ENCODE results near the gene ARRDC4.
A peak's percentile ranks its signal among the peaks of the same experiment; 100 is the strongest.
"Not testable (repeated sequence)": the region's sequence is repeated elsewhere in the genome, so short reads cannot be mapped to it uniquely, and the experiment has no call there.

ARRDC4 gene

GRCh38 chr15:97966924-97967620 lies 6.6 kb downstream of the ARRDC4 start:
- DNase-seq (ENCODE audit: low spot score): no peak

DNA sequence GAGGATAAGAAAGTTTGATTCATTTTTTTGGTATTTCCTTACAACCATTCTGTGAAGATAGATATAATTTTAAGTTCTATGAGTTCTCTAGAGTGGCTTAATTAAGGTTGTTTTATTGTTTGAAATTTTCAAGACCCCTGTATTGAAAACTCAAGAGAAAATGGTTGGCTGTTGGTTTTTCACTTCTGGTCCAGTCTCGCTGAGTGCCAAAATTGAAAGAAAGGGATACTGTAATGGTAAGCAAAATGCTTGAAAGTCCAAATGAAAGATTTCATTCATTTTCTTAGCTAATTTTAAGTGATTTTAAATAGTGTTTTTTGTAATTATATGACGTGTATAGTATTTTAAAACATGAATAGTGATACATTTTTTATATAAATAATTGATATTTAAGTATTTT lies 7.4 kb downstream of the ARRDC4 start:
- no peak for DNase-seq (ENCODE audit: low spot score)

DNA sequence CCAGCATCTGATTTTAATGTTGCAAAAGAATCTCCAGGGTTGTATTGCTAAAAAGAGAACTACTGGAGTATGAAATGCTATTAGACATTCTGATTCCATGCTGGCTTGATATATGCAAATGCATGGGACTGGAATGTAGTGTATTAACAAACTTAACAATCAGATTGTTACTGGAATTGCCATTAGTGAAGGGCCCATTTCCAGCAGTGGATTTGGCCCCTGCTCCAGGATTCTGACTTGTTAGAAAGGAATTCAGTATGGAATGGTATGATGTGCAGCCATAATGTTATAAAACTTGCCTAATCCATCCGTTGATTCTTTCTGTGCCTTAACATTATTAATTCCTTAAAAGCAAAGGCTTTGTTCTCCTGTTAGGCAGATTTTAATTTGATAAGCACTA lies 7.9 kb downstream of the ARRDC4 start:
- DNase-seq (ENCODE audit: low spot score): no peak

- DNase-seq (ENCODE audit: low spot score): peak; percentile 96
Observed at GRCh38 chr15:97972366-97972765, 11.9 kb downstream of the ARRDC4 start.

DNA sequence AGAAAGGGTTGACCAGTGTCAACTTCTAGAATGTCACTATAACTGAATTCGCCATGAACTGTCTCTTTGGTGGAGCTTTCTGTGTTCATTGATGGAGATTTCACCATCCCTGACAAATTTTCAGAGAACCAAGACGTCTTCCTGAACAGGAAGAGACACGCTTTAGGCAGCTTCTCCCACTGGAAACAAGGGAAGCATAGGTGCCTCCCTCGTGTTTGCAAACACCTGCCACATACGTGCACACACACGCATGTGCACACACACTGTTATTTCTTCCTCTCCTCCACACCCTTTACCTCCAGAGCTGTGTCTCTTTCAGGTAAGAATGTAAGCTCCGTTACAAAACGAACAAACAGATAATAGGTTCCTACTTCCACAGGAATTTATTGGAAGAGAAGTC lies 15.6 kb downstream of the ARRDC4 start:
- no peak for DNase-seq (ENCODE audit: low spot score)

- no peak for DNase-seq (ENCODE audit: low spot score)
Observed at GRCh38 chr15:97976766-97977503, 16.4 kb downstream of the ARRDC4 start.

GRCh38 chr15:97977734-97978133 lies 17.2 kb downstream of the ARRDC4 start:
- DNase-seq (ENCODE audit: low spot score): no peak

DNA sequence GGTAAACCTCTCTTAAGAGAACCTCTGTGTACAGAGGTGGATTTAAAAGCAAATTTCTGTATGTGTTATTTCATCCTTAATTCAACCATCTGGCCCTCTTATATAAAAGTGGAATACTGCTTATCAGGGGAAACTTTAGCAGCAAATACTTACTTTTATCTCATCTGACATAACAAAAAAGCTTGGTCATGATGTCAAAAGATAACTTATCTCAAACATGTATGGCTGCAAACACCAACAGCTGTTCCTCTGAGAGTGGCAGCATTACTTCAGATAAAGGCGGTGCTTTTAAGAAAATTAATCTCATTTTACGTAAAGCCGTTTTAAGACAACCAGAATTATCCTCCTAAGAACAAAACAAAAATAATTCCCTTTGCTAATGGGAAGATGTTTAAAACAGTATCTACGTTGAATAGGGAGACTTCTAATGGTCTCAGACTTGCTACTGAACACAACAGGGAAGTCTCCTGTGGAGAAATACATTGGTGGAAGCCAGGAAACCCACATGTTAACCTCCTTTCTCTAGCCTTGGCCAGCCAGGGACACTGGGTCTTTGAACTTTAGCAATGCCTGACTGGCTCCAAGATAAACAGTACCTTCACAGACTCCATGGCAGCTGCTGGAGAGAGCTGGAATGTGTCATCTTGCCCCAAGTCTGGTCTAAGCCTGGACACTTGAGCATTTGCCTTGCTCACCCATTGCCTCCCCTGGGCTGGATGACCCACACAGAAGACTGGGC lies 18.1 kb downstream of the ARRDC4 start:
- no peak for DNase-seq (ENCODE audit: low spot score)

- no peak for DNase-seq (ENCODE audit: low spot score)
Observed at GRCh38 chr15:97979140-97979520, 18.6 kb downstream of the ARRDC4 start.

- no peak for DNase-seq (ENCODE audit: low spot score)
Observed at GRCh38 chr15:97981058-97981457, 20.6 kb downstream of the ARRDC4 start.

GRCh38 chr15:97981758-97982157 lies 21.3 kb downstream of the ARRDC4 start:
- DNase-seq (ENCODE audit: low spot score): no peak

- no peak for DNase-seq (ENCODE audit: low spot score)
Observed at GRCh38 chr15:97984157-97984556, 23.7 kb downstream of the ARRDC4 start.

DNA sequence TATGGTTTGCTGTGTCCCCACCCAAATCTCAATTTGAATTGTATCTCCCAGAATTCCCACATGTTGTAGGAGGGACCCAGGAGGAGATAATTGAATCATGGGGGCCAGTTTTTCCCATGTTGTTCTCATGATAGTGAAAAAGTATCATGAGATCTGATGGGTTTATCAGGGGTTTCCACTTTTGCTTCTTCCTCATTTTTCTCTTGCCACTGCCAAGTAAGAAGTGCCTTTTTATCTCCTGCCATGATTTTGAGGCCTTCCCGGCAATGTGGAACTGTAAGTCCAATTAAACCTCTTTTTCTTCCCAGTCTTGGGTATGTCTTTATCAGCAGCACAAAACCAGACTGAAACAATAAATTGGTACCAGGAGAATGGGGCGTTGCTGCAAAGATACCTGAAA lies 25.5 kb downstream of the ARRDC4 start:
- not testable (repeated sequence) for DNase-seq (ENCODE audit: low spot score)

GRCh38 chr15:97986781-97987180 lies 26.3 kb downstream of the ARRDC4 start:
- no peak for DNase-seq (ENCODE audit: low spot score)

- DNase-seq (ENCODE audit: low spot score): no peak
Observed at GRCh38 chr15:97989299-97989698, 28.8 kb downstream of the ARRDC4 start.

DNA sequence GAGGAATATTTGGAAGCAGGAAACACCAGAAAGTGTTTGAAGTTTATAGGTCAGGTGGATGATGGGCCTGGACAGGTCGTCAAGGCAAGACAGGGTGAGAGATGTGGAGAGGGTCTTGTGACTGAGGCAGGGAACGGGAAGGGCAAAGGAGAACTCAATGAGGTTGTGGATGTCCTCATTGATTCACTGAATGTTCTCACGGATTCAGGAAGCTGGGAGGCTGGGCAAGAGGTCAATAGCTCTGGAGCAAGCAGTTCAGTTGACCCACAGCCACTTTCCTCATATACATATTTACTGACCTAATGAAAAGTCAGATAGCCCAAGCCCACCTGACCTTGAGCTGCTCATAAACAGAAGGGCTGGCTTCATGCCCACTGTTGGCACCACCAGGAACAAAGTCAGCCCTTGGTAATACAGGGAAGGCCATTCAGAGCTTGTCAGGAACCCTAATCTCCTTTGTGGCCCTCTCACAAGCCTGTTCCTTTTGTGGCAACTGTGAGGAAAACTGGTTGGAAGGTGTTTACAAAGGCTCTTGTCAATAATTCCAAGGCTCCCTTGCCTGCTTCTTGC lies 31.6 kb downstream of the ARRDC4 start:
- DNase-seq (ENCODE audit: low spot score): no peak

DNA sequence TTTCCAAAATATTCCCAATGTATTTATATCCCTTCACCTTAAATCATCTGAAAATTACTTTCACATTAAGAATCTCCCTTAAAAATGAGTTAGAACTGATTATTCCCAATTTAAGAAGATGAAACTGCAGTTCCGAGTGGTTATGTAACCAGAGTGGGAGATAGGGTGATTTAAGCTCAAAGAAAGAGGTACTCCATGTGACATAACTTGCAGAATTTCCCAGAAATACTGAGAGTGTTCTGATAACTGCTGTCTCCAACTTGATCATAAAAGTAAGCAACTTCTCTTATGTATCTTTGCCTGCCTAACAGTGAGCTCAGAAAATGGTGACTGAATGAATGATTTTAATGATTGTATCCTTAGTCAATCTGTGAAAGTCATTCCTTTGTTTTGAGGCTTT lies 32.3 kb downstream of the ARRDC4 start:
- no peak for DNase-seq (ENCODE audit: low spot score)

DNA sequence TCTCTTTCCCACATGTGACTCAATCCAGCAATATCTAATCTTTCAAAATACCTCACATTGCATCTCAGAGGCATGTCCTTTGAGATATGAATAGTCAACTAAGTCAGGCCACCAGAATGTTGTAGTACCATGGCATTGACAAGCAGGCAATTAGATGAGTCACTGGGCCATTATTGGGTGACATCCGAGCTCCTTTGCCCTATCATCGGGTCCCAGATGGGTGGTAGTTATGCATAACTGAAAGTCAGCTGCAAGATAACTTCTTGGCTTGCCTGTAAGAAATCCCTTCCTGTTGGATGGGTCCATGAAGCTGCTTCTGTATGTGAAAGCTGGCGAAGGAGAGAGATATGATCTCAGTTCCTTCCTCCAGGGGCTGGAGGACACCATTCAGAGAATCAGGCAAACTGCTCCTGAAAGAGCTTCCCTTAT lies 32.8 kb downstream of the ARRDC4 start:
- no peak for DNase-seq (ENCODE audit: low spot score)

GRCh38 chr15:97994236-97994635 lies 33.7 kb downstream of the ARRDC4 start:
- no peak for DNase-seq (ENCODE audit: low spot score)

DNA sequence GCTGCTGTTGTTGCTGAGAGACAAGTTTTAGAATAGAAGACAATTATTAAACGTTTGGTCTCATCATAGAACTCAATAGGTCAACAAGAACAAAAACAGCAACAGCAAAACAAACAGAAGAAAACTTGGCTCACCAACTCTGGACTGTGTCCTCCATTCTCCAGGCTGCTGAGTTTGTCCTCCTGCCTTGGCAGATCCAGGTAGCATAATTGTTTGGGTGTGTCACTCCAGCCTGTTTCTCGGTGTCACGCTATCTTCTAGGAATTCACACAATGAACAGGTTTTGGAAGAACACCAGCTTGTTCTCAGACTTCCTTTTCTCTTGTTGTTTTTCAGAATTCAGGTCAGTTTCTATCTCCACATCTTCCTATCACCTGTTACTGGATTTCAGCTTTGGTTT lies 34.7 kb downstream of the ARRDC4 start:
- no peak for DNase-seq (ENCODE audit: low spot score)

DNA sequence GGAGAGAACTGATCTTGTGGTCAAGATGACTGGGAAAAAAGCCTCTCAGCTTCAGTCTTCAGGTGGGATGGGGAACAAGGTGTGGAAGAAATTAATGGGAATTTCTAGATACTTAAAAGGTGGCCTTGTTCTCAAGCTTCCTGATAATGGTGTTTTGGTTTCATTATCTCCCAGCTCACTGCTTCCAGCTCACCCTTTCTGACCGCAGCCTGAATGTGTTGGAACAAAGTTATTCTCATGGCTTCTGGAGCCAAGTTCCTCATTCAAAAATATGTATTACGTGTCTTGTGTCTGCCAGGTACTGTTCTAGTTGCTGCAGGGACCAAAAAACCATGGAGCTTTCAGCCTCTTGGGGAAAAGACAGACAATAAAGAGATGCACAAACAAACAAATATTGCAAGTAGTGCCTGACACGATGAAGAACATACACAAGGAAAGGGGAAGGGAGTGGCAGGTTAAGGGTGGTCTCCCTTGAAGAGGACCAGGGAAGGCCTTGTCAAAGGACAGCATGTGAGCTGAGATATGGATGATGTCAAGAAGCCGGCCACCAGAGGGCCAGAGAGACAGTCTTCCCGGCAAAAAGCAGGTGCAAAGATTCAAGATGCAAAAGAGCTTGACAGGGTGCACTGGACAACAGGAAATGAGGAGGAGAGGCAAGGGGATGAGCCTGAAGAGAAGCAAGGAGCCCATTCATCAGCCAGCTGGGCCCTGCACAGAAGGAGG lies 35.5 kb downstream of the ARRDC4 start:
- DNase-seq (ENCODE audit: low spot score): peak; percentile 4

Data from cerebellar cortex (tissue), 1 donor.